Esophagus muscularis mucosa (tissue), 4 donors: ENCODE data around the gene ZG16.

Source experiments
- EP300 ChIP-seq: sonication (generic); formaldehyde crosslinking; IDR thresholded peaks from one replicate; pipeline ENCODE4 v1.6.1; 2017; ENCODE audit warnings: antibody characterized with exemption
- POLR2A ChIP-seq: fragments of 450-650 bp; IDR thresholded peaks from one replicate; pipeline ENCODE4 v1.6.1; 2017; ENCODE audit warnings: antibody characterized with exemption, moderate library complexity, mild to moderate bottlenecking, low read depth
- POLR2AphosphoS5 ChIP-seq, 2 donors: sonication (generic); formaldehyde crosslinking; IDR thresholded peaks; one replicate each; pipeline ENCODE4 v1.6.1; 2017; ENCODE audit warnings: antibody characterized with exemption in 2 of 2
- TF ChIP-seq, protein P1 (sequence below), 3 experiments: fragments of 200-600 bp in 2 of 3; fragments of 450-650 bp in 1 of 3; sonication (generic) in 2 of 3; IDR thresholded peaks; one replicate each; pipeline ENCODE4 v1.5.1; 2017 to 2019; ENCODE audit warnings: antibody characterized with exemption in 3 of 3, mild to moderate bottlenecking in 2 of 3, moderate library complexity in 1 of 3

- TF ChIP-seq EP300 (no peak), POLR2A (no peak), POLR2AphosphoS5 (IDR thresholded peaks at IDR 0.05) (no peak)
- TF ChIP-seq, protein P1, sequence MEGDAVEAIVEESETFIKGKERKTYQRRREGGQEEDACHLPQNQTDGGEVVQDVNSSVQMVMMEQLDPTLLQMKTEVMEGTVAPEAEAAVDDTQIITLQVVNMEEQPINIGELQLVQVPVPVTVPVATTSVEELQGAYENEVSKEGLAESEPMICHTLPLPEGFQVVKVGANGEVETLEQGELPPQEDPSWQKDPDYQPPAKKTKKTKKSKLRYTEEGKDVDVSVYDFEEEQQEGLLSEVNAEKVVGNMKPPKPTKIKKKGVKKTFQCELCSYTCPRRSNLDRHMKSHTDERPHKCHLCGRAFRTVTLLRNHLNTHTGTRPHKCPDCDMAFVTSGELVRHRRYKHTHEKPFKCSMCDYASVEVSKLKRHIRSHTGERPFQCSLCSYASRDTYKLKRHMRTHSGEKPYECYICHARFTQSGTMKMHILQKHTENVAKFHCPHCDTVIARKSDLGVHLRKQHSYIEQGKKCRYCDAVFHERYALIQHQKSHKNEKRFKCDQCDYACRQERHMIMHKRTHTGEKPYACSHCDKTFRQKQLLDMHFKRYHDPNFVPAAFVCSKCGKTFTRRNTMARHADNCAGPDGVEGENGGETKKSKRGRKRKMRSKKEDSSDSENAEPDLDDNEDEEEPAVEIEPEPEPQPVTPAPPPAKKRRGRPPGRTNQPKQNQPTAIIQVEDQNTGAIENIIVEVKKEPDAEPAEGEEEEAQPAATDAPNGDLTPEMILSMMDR (IDR thresholded peaks at IDR 0.05) = no peak
Observed at GRCh38 chr16:29765167-29766032, 12.7 kb upstream of the ZG16 start.
